Erythroblast (primary cell): Measurements from ENCODE around the gene ACADVL.

Experiments
- DNase-seq, 2 experiments: peaks; one replicate each; lab custom pipeline; 2025; lab: John Stamatoyannopoulos, UW
- GATA1 ChIP-seq: IDR thresholded peaks from 2 replicates; pipeline ENCODE4 v1.6.1; 2011; ENCODE audit warnings: low read depth, mild to moderate bottlenecking, control low read depth, low read length, moderate library complexity
- POLR2A ChIP-seq: IDR thresholded peaks from 2 replicates; pipeline ENCODE4 v1.6.1; 2011; ENCODE audit warnings: mild to moderate bottlenecking, low read length

ACADVL gene

DNA sequence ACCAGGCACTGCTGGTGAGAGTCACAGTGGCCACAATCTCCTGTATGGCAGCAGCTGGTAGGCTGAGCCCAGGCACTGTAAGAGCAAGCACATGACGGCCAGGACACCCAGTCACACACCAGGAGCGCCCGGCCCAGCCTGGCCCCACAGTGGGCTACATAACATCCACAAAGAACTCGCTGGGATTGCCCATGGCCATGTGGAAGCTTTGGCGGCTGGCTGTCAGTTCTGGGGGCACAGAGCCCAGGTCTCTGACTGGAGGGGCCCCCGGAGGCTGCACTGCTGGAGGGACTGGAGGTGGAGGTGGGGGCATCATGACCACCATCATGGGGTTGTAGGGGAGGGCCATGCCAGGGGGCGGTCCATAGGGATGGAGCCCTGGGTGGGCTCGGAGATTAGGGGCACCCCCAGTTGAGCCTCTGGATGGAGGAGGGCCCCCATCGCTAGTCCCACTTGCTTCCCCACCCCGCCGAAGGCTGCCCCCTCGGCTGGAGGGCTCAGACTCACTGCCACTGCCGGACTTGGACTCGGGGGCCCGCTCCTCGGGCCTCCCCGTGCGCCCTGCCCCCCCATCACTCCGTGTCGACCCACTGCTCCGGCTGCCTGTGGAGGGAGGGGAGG lies 6.1 kb downstream of the ACADVL start:
- no peak for DNase-seq
- TF ChIP-seq POLR2A (no peak), GATA1 (no peak)

DNA sequence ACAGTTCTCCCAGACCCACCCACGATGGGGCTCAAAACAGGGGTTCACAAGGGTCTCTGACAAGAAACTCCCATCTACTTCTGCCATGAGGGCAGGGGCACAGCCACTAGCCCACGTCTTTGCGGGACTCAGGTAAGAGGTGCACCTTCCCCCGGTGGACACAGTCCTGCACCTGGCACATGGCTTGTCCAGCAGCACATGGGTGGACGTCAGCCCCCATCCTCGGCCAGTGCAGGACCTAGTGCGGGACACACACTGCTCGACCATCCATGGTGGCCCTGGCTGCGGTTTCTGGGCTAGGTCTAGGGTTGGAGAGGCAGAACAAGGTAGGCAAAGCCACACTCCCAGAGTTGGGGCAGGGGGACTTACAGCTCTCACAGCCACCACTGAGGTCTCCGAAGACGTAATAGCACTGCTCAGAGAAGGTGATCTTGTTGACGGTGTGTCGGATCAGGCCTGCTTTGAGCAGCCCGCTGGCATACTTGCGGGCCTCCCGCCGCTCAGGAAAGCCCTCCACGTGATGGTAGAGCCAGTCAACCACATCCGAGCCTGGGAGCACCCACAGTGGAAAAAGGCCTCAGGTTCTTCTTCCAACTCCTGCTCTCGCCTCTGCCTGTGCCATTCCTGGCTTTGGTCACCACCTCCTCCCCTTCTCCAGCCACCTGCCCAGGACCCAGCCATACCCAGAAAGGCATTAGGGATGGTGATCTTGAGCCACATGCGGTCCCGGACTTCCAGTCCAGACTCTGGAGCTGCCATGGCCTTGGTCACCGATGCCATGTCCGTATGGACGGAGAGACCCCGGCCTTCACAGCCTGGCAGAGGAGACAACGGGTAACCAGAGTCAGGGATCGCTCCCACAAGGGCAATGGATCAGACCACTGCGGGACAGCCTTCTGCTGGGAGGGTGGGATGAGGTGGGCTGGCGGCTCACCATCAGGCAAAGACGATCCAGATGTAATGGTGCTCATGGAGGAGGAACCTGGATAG lies 7.3 kb downstream of the ACADVL start:
- TF ChIP-seq GATA1 (no peak), POLR2A (no peak)
- DNase-seq: no peak

DNA sequence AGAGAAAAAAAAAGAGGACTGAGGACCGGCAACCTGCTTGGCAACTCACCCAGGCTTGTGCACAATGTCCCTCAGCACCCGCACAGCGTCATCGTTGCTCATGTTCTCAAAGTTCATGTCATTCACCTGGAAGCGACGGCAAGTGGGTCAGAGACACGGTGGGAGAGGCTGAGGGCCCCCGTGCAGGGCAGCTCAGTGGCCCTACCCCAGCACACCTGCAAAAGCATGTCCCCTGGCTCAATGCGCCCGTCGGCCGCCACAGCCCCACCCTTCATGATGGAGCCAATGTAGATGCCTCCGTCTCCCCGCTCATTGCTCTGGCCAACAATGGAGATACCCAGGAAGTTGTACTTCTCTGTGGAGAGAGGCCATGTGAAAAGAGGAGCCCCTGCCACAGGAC lies 9.2 kb downstream of the ACADVL start:
- no peak for TF ChIP-seq GATA1
- no peak for DNase-seq

DNA sequence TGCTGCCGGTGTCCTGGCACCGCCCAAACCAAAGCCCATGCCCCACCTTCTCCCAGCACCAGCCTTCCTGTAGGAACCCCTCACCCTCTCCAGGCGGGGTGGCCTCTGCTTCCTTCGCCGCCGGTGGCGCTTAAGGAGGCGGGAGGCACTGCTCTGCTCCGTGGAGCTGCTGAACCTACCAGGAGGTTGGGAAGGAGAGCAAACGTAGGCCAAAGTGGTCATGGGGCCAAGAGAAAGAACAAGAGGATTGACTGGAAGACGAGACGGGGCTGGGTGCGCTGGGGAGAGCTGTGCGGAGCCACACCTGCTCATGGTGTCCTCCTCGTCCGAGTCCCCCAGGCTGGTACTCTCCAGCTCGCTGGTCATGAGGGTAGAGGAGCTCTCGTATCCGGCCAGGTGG lies 9.8 kb downstream of the ACADVL start:
- no peak for TF ChIP-seq GATA1
- TF ChIP-seq POLR2A: no peak
- no peak for DNase-seq

DNA sequence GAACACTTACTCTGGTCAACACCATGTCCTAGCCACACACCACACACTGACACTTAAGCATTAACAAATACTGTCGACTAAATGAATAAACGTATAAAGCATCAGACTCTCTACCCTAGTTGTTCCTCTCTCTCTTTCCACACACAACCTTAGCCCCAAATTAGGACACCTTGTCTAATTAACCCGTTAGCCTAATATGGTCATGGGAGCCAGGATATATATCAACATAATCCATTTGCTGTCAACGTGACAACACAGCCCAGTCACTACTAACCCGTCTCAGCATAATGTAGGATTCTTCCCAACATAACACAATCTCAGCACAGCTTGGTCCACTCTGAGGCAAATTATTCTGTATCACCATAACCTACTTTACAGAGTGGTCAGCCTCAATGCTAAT lies 12.4 kb downstream of the ACADVL start:
- TF ChIP-seq GATA1: no peak
- TF ChIP-seq POLR2A: no peak
- DNase-seq: no peak

DNA sequence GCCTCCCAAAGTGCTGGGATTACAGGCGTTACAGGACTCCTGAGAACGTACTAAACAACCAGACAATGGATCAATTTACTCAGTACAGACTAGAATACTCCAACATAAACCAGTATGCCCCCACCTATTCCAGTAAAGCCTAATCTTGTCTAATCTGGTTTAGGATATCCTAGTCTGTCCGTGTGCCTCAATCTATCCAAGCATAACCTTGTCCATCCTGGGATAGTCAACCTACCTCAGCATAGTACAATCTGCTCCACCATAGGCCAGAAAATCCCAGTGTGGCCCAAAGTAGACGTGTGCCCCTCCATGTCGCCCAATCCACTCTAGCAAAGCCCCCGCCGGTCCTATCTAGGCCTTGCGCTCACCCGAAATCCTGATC lies 14.0 kb downstream of the ACADVL start:
- no peak for DNase-seq
- no peak for TF ChIP-seq GATA1
- no peak for TF ChIP-seq POLR2A

DNA sequence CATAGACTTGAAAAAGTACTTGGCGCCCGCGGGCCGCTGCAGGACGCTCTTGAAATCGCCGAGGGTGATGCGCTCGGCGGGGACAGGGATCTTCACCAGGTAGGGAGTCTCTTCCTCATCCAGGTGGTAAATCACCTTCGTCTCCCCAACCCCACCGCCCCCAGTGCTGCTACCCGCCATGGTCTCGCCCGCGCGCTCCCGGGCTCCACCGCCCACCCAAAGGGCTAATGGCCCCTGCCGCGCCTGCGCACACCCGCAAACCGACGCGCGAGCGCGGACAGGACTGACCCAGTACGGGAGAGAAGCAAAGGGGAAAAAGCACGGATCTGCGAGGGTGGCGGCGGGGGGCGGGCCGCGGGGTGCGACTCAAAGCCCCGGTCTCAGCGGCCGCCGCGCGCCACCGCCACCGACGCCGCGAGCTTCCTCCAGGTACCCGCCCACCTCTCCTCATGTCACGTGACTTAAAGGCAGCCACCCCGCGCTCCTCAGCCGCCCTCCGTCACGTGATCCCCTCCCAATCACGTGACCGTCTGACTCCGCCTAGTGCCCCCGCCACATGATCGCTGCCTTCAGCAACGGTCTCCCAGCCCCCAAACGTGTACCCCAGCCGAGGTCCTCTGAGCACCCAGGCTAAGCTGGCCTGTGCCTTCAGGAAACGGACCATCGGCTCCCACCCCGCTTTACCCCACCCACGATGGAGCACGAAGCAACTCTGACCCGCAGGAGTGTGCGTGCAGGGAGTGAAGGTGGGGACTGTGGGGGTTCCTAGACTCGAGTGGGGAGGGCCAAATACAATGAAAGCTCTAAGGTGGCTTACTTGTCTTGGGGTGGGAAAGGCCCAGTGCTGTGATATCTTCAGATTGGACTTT lies 14.6 kb downstream of the ACADVL start, which contains the start of gene DVL2:
TSS of gene DVL2 (minus strand) at position 435 of the 869 bp plus-strand sequence. CDS start at position 180, 255 bp downstream.
- TF ChIP-seq POLR2A (peak; percentile 92), GATA1 (no peak)
- peak; percentile 97 for DNase-seq

DNA sequence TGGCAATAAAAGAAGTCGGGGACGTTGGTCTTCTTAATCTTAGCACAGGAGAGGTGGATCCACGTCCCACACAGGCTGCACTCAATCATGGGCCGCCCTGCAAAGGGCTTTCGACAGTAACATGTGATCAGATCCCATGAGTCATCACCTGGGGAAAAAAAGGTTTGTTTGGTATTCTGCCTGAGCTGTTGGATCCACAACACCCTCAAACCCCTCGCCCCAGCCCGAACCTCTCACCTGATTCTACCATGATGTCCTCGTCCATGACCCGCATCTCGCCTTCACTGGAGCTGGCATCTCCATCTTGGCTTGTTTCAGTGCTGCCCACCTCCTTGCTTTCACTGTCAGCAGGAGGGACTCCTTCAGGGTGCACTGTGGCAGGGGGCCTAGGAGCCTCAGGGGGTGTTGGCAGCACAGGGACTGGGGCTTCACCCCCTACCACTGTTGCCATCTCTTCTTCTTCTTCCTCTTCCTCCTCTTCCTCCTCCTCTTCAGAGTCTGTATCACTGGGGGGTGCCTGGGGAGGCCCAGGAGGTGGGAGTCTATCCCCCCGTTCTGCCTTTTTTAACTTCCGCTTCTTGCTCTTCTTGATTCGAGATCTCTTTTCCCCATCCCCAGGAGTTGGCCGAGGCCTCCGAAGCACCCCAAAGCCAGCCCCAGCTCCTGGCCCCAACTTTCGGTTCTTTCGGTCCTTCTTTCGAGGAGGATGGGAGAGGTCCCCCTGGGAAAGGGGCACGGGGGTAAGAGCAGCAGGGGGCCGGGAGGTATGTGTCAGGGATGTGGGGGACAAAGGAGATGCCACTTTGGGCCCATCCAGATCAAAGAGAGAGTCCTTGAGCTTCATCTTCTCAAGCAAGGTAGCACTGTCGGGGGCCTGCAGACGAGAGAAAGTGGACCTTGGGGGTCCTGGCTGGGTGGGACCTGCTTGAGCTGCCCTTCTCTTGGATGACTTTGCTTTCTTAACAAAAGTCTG lies 16.2 kb downstream of the ACADVL start:
- peak in 1 of 2 experiments; percentile 50 for DNase-seq
- no peak for TF ChIP-seq GATA1
- TF ChIP-seq POLR2A: no peak

DNA sequence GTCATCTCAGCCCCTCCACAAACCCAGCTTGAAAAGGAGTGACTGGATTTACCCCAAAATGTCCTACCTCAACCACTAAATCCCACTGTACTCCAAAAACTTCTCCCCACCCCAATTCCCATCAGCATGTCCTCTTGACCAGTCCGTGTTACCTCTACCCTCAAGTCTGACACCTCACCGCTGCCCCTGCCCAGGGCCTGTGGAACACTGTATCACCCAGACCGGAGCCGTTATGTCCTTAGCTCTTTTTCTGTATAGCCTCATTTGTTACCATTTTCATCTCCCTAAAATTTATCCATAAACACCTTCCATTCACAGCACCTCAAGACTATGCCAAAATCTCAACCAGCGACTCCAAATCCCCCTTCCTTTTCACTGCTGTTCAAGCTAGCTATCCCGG lies 17.1 kb downstream of the ACADVL start:
- DNase-seq: no peak
- no peak for TF ChIP-seq GATA1
- TF ChIP-seq POLR2A: no peak

DNA sequence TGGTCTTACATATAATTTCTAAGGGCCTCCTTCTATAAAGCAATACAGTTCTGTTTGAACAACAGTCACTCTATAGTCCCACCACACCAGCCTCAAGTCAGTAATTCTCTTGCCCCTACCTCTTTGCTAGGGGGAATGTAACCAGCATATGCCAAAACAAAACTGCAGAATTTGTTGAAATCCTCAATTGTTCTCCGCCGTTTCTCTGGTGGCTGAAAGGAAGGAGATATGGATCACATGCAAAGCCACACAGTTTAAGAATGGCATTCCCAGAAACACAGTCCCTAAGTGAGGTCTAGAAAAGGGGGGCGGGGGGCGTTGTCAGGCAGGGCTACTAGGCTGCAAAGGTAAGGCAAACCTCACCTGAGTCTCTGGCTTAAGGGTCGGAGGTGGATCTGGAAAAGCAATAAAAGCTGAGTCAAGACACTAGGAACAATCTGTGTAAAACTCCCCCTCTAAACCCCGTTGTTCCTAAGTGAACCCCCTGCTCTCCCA lies 17.6 kb downstream of the ACADVL start:
- TF ChIP-seq GATA1: no peak
- no peak for TF ChIP-seq POLR2A
- no peak for DNase-seq

DNA sequence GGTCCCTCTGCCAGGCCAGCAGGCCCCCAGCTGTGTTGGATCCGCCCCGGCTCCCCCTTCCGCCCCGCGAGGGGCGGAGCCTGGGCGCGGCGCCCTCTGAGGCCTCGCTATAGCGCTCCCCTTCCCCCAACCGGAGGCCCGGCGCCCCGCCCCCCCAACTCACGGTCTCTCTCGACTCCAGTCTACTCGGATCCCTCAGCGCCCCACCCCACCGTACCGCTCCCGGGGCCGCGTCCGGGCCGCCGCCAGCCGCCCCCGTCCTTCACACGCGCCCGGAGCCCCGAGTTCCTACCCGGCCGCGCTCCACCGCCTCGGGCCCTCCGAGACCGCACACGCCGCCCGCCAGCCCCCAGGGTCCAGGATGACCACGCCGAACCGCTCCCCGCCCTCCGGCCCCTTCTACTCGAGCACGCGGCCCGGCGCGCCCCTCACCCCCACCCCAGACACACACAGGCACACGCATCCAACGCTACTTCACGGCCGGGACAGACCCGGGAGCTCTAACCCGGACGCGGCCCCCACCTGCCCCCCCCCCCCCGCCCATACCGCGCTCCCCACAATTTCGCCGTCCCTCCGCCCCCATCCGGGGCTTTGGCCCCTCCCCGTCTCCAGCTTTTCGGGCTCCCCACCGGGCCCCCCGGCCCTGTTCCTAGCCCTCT lies 18.2 kb downstream of the ACADVL start:
- peak; percentile 87 to 92 for DNase-seq
- TF ChIP-seq GATA1: no peak
